ENCODE results near the gene NHS.

NHS gene

DNA sequence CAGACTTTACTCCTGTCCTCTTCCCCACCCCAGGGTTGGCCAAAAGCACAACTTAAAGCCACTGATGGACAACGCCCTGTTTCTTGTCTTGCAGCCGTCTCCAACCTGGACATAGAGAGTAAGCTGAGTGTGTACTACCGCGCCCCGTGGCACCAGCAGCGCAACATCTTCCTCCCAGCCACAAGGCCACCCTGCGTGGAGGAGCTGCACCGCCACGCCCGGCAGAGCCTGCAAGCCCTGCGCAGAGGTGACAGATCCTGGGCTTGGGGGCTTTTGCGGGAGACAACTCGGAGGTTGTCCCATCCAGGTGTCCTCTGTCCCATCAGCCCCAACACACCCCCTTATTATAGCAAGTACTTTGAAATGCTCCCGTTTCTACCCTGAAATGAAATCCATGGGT is 312.6 kb downstream of the NHS start:
- Histone ChIP-seq H3K4me1 (ENCODE audit: control insufficient read depth, insufficient read depth, low read depth, low read length) (peaks cover 2% of the 10 kb centered on the region), H3K4me3 (ENCODE audit: insufficient read depth in 1 of 2, low read depth in 1 of 2, low read length in 2 of 2) (no peak overlapping the region), H3K27ac (ENCODE audit: low read length, poor library complexity, severe bottlenecking) (no peak overlapping the region), H3K27me3 (ENCODE audit: control insufficient read depth in 1 of 2, insufficient read depth in 1 of 2, low read length in 2 of 2) (peaks cover 0 to 23% of the 10 kb centered on the region in 2 experiments), H3K36me3 (ENCODE audit: control insufficient read depth in 1 of 2, insufficient read depth in 2 of 2, low read depth in 1 of 2, low read length in 2 of 2) (peaks cover 0 to 3% of the 10 kb centered on the region in 2 experiments), H4K8ac (ENCODE audit: low read length) (no peak overlapping the region), H2BK120ac (ENCODE audit: low read depth, low read length) (no peak overlapping the region), H4K91ac (ENCODE audit: low read length) (no peak overlapping the region), H3K79me1 (replicated peaks; ENCODE audit: low read length, poor library complexity, severe bottlenecking) (peaks cover 13% of the 10 kb centered on the region), H2AFZ (ENCODE audit: low read depth, low read length) (no peak overlapping the region), H3K4ac (ENCODE audit: low read depth in 1 of 2, low read length in 2 of 2) (no peak overlapping the region), H3K9ac (ENCODE audit: low read length) (no peak overlapping the region), H2BK15ac (ENCODE audit: low read depth, poor library complexity, severe bottlenecking) (no peak overlapping the region), H2AK5ac (ENCODE audit: low read length, severe bottlenecking) (no peak overlapping the region), H2BK12ac (ENCODE audit: low read length in 2 of 2) (no peak overlapping the region), H3K23ac (ENCODE audit: low read length in 2 of 2) (no peak overlapping the region), H2BK5ac (ENCODE audit: low read depth, low read length, poor library complexity, severe bottlenecking) (no peak overlapping the region), H3K9me3 (ENCODE audit: control insufficient read depth, low read length) (no peaks in the 10 kb centered on the region), H3K18ac (ENCODE audit: low read depth in 1 of 2, low read length in 2 of 2) (no peak overlapping the region), H3K4me2 (ENCODE audit: low read length, poor library complexity, severe bottlenecking) (no peak overlapping the region), H3K14ac (ENCODE audit: low read length in 2 of 2) (no peak overlapping the region)
- 97% methylated on average over 11 of the region's 14 CpGs for WGBS
- DNase-seq = no peak

DNA sequence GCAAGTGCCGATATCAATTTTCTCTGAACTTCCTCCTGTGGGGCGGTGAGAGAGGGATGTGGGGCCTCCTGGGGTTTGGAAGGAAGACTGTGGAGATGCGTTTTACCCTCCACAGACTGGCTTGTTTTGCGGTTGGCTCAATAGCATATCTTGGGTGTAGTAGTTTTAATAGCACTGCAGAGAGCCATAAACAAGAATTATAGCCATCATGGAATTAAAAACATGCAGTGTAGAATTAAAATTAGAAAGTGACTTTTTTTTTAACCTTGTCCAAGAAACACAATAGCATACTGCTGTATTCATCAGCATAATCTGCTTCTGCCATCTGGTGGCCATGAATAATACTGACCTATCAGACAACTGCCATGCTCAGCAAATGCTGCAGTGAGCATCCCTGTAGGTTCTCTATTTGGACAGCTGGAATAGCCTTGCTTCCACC is 315.0 kb downstream of the NHS start:
- Histone ChIP-seq H3K36me3 (ENCODE audit: control insufficient read depth in 1 of 2, insufficient read depth in 2 of 2, low read depth in 1 of 2, low read length in 2 of 2) (peaks cover 0 to 8% of the 10 kb centered on the region in 2 experiments), H3K9ac (ENCODE audit: low read length) (no peak overlapping the region), H2BK15ac (ENCODE audit: low read depth, poor library complexity, severe bottlenecking) (no peak overlapping the region), H3K27ac (ENCODE audit: low read length, poor library complexity, severe bottlenecking) (no peak overlapping the region), H4K91ac (ENCODE audit: low read length) (no peak overlapping the region), H3K4me2 (ENCODE audit: low read length, poor library complexity, severe bottlenecking) (no peak overlapping the region), H2AK5ac (ENCODE audit: low read length, severe bottlenecking) (no peak overlapping the region), H3K27me3 (ENCODE audit: control insufficient read depth in 1 of 2, insufficient read depth in 1 of 2, low read length in 2 of 2) (peaks cover 0 to 16% of the 10 kb centered on the region in 2 experiments), H3K18ac (ENCODE audit: low read depth in 1 of 2, low read length in 2 of 2) (no peak overlapping the region), H4K8ac (ENCODE audit: low read length) (no peak overlapping the region), H2BK12ac (ENCODE audit: low read length in 2 of 2) (no peak overlapping the region), H2AFZ (ENCODE audit: low read depth, low read length) (no peak overlapping the region), H3K4me3 (ENCODE audit: insufficient read depth in 1 of 2, low read depth in 1 of 2, low read length in 2 of 2) (no peak overlapping the region), H3K79me1 (replicated peaks; ENCODE audit: low read length, poor library complexity, severe bottlenecking) (peaks cover 12% of the 10 kb centered on the region), H3K4ac (ENCODE audit: low read depth in 1 of 2, low read length in 2 of 2) (no peak overlapping the region), H3K4me1 (ENCODE audit: control insufficient read depth, insufficient read depth, low read depth, low read length) (peaks cover 6% of the 10 kb centered on the region), H3K14ac (ENCODE audit: low read length in 2 of 2) (no peak overlapping the region), H2BK5ac (ENCODE audit: low read depth, low read length, poor library complexity, severe bottlenecking) (no peak overlapping the region), H2BK120ac (ENCODE audit: low read depth, low read length) (no peak overlapping the region), H3K9me3 (ENCODE audit: control insufficient read depth, low read length) (no peaks in the 10 kb centered on the region), H3K23ac (ENCODE audit: low read length in 2 of 2) (no peak overlapping the region)
- 10% methylated on average over 2 of the region's 4 CpGs for WGBS
- DNase-seq = peak; percentile 43

DNA sequence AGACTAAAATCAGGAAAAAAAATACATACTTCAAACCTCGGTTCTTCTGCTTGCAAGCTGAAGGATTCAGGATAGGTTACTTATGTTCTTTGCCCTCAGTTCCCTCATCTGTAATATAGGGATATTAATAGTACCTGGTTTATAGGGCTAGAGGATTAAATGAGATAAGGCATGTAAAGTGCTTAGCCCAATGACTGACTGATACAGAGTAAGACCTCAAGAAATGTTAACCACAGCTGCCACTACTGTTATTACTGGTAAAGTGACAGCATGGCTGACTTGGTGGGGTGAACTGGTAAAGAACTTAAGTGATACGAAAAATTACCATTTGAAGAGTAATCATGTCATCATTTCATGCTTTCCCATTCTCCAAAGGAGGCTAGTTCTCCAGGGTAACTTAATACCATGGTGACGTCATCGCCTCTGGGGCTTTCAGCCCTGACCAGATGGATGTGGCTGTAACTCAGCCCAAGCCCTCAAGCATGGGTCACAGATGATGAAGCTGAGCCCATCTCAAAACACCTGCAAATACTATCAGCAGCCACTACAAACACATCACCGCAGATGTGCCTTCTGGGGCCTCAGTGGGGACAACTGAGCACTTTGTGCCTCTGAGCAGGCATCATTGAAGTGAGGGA is 317.8 kb downstream of the NHS start:
- Histone ChIP-seq H4K8ac (ENCODE audit: low read length) (no peak overlapping the region), H4K91ac (ENCODE audit: low read length) (no peak overlapping the region), H3K23ac (ENCODE audit: low read length in 2 of 2) (no peak overlapping the region), H3K79me1 (replicated peaks; ENCODE audit: low read length, poor library complexity, severe bottlenecking) (peaks cover 3% of the 10 kb centered on the region), H3K9ac (ENCODE audit: low read length) (no peak overlapping the region), H3K36me3 (ENCODE audit: control insufficient read depth in 1 of 2, insufficient read depth in 2 of 2, low read depth in 1 of 2, low read length in 2 of 2) (peaks cover 0 to 4% of the 10 kb centered on the region in 2 experiments), H2BK12ac (ENCODE audit: low read length in 2 of 2) (no peak overlapping the region), H2BK120ac (ENCODE audit: low read depth, low read length) (no peak overlapping the region), H3K9me3 (ENCODE audit: control insufficient read depth, low read length) (no peaks in the 10 kb centered on the region), H3K4me3 (ENCODE audit: insufficient read depth in 1 of 2, low read depth in 1 of 2, low read length in 2 of 2) (no peak overlapping the region), H3K4ac (ENCODE audit: low read depth in 1 of 2, low read length in 2 of 2) (no peak overlapping the region), H3K18ac (ENCODE audit: low read depth in 1 of 2, low read length in 2 of 2) (no peak overlapping the region), H3K27ac (ENCODE audit: low read length, poor library complexity, severe bottlenecking) (peak overlapping the region; percentile 17), H2BK15ac (ENCODE audit: low read depth, poor library complexity, severe bottlenecking) (no peak overlapping the region), H2AK5ac (ENCODE audit: low read length, severe bottlenecking) (no peak overlapping the region), H3K4me1 (ENCODE audit: control insufficient read depth, insufficient read depth, low read depth, low read length) (peaks cover 6% of the 10 kb centered on the region), H3K4me2 (ENCODE audit: low read length, poor library complexity, severe bottlenecking) (no peak overlapping the region), H3K14ac (ENCODE audit: low read length in 2 of 2) (no peak overlapping the region), H2AFZ (ENCODE audit: low read depth, low read length) (no peak overlapping the region), H3K27me3 (ENCODE audit: control insufficient read depth in 1 of 2, insufficient read depth in 1 of 2, low read length in 2 of 2) (peaks cover 0 to 12% of the 10 kb centered on the region in 2 experiments), H2BK5ac (ENCODE audit: low read depth, low read length, poor library complexity, severe bottlenecking) (no peak overlapping the region)
- peak; percentile 4 for DNase-seq
- 69% methylated on average over 5 of the region's 5 CpGs for WGBS

DNA sequence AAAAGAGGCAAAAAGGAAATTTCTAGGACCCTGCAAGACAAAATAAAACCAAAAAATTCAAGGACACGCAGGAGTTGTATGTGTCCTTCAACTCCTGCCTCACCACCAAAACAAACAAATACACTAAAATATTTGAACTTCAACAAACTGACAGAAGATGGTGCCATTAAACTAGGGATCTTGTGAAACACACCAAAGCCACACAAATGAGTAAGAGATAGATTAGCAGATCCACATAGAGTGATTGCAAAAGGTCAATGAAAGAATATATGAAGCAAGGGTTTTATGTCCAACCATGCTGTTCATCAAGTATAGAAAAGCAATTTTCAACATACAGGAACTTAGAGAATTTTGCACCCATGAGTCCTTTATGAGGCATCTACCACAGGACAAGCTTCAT is 322.2 kb downstream of the NHS start:
- Histone ChIP-seq H4K91ac (ENCODE audit: low read length) (no peak overlapping the region), H3K9ac (ENCODE audit: low read length) (no peak overlapping the region), H3K4me3 (ENCODE audit: insufficient read depth in 1 of 2, low read depth in 1 of 2, low read length in 2 of 2) (no peak overlapping the region), H2BK15ac (ENCODE audit: low read depth, poor library complexity, severe bottlenecking) (no peak overlapping the region), H2AK5ac (ENCODE audit: low read length, severe bottlenecking) (no peak overlapping the region), H3K79me1 (replicated peaks; ENCODE audit: low read length, poor library complexity, severe bottlenecking) (no peaks in the 10 kb centered on the region), H3K18ac (ENCODE audit: low read depth in 1 of 2, low read length in 2 of 2) (no peak overlapping the region), H3K4me2 (ENCODE audit: low read length, poor library complexity, severe bottlenecking) (no peak overlapping the region), H3K4ac (ENCODE audit: low read depth in 1 of 2, low read length in 2 of 2) (no peak overlapping the region), H3K14ac (ENCODE audit: low read length in 2 of 2) (no peak overlapping the region), H3K27me3 (ENCODE audit: control insufficient read depth in 1 of 2, insufficient read depth in 1 of 2, low read length in 2 of 2) (peaks cover 0 to 6% of the 10 kb centered on the region in 2 experiments), H3K4me1 (ENCODE audit: control insufficient read depth, insufficient read depth, low read depth, low read length) (peaks cover 5% of the 10 kb centered on the region), H3K23ac (ENCODE audit: low read length in 2 of 2) (no peak overlapping the region), H4K8ac (ENCODE audit: low read length) (no peak overlapping the region), H3K36me3 (ENCODE audit: control insufficient read depth in 1 of 2, insufficient read depth in 2 of 2, low read depth in 1 of 2, low read length in 2 of 2) (peaks cover 0 to 4% of the 10 kb centered on the region in 2 experiments), H2BK12ac (ENCODE audit: low read length in 2 of 2) (no peak overlapping the region), H2BK120ac (ENCODE audit: low read depth, low read length) (no peak overlapping the region), H3K9me3 (ENCODE audit: control insufficient read depth, low read length) (no peaks in the 10 kb centered on the region), H2AFZ (ENCODE audit: low read depth, low read length) (no peak overlapping the region), H3K27ac (ENCODE audit: low read length, poor library complexity, severe bottlenecking) (no peak overlapping the region), H2BK5ac (ENCODE audit: low read depth, low read length, poor library complexity, severe bottlenecking) (no peak overlapping the region)
- DNase-seq = peak; percentile 24
- WGBS = 57% methylated on average over 1 of the region's 1 CpG

Data from mesenchymal stem cell (in vitro differentiated cells and primary cell).